ENCODE measurements around the gene SLC3A2.
"Not testable (repeated sequence)": the region's sequence is repeated elsewhere in the genome, so short reads cannot be mapped to it uniquely, and the experiment has no call there.

Gene SLC3A2

DNA sequence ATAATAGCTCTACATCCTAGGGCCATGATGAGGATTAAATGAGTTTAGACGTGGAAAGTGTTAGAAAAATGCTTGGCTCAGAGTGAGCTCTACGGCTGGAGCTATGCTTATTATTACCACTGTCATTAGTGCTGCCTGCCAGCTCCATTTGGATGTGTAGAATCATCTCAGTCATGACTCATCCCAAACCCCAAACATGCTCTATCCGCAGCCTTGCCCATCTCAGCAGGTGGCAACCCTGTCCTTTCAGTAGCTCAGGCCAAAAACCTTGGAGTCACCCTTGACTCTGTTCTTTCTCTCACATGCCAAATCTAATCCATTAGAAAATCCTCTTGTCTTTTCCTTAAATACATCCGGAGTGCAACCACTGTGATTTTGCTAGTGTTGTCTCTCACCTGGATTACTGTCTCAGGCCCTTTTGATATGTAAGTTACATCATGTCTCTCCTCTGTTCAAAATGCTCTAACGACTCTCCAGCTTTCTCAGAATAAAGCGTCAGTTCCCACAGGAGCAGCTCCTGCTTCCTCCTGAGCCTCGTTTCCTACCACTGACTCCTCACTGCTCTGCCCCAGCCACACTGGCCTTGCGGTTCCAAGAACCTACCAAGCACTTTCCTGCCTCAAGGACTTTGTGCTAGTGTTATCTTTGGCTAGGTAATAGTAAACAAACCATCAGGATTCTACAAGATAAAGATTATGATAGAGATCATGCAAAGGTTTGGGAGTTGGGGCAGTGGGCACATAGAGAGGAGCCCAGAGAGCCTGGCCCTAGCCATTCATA lies 51.0 kb downstream of the SLC3A2 start:
- FAIRE-seq = no peak

DNA sequence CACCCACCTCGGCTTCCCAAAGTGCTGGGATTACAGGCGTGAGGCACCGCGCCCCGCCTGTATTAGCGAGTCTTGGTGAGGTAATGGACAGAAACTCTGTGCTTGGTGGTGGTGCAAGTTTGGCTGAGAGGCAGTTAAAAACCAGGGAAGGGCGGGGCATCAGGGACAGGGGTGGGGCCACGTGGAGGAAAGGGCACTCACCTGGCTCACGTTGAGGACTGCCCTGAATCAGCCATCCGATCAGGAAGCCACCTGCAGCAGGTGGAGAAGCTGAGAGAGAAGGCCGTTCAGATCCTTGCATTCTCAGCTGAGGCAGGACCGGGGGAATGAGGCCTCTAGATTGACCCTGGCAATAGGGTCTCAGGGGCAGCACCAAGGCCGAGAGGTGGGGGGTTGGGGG lies 52.6 kb downstream of the SLC3A2 start:
- FAIRE-seq = no peak

DNA sequence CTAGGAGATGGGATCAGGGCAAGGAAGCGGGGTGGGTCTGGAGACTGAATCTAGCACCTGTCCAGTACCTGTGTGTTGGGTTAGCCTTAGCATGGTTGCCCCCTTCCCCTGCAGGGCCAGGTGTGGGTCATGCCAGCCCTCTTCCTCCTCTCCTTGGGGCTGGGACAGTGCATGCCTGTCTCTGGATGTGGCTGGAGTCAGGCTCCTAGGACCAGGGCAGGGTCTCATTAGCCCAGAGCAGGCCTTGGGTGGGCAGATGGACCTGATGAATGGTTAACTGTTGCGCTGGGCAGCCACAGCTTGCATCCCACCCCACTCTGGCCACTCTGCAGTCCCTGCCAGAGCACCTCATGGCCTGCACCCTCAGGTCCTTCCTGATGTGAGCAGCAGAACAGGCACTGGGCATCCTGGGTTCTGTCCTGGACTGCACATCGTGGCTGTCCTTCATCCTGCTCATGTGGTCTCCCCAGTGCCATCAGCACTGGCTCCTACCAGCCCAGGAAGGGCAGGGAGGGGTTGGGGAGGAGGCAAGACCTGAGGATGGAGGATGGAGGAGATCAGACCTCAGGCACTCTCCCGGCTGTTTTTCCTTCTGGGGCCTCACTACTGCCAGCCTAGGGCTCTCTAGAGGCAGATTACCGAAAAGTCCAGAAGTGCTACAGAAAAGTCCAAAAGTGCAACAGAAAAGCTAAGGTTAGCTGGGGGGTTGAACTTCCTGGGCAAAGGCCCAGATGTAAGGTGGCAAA lies 53.2 kb downstream of the SLC3A2 start:
- FAIRE-seq = no peak

DNA sequence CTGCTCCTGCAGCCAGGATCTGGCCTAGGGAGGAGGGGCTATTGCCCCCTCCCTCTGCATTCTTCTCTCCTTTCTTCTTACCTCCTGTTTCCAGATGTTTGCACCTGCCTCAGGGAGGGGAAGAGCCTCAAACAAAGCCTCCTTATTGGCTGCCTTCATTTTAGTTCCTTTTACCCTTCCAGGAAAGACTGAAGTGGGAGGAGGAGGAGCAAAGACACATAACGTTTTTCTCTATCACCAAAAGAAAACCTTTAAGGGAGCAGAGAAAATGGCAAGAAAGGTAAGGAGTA lies 53.7 kb downstream of the SLC3A2 start:
- FAIRE-seq = no peak

DNA sequence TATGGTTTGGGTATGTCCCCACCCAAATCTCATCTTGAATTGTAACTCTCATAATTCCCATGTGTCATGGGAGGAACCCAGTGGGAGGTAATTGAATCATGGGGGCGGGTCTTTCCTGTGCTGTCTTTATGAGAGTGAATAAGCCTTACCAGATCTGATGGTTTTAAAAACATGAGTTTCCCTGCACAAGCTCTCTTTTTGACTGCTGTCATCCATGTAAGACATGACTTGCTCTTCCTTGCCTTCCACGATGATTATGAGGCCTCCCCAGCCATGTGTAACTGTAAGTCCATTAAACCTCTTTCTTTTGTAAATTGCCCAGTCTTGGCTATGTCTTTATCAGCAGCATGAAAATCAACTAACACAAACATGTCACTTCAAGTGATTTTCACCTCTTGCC lies 56.8 kb downstream of the SLC3A2 start:
- not testable (repeated sequence) for FAIRE-seq
